ENCODE results near the gene PEG3.

The PEG3 gene

DNA sequence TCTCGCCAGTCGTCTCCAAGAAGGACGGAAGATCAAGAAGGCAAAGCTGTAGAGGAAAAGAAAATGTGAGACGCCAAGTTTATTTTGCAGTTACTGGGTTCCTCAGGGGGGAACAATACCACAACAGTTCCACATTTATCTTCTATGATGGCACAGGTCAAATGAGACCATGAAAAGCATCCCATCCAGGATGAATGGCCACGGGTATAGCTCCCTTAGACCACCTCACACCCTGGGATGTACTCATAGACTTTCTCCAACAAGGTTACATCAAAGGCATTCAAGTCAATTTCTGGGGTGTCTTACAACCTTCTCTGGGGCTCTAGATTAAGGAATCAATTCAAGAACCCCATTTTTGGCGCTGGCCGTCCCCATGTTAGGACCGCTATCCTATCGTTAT, 4.5 kb downstream of the PEG3 start:
- TF ChIP-seq, protein P1, sequence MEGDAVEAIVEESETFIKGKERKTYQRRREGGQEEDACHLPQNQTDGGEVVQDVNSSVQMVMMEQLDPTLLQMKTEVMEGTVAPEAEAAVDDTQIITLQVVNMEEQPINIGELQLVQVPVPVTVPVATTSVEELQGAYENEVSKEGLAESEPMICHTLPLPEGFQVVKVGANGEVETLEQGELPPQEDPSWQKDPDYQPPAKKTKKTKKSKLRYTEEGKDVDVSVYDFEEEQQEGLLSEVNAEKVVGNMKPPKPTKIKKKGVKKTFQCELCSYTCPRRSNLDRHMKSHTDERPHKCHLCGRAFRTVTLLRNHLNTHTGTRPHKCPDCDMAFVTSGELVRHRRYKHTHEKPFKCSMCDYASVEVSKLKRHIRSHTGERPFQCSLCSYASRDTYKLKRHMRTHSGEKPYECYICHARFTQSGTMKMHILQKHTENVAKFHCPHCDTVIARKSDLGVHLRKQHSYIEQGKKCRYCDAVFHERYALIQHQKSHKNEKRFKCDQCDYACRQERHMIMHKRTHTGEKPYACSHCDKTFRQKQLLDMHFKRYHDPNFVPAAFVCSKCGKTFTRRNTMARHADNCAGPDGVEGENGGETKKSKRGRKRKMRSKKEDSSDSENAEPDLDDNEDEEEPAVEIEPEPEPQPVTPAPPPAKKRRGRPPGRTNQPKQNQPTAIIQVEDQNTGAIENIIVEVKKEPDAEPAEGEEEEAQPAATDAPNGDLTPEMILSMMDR (IDR thresholded peaks at IDR 0.05; ENCODE audit: borderline replicate concordance, control extremely low read depth, extremely low read depth, insufficient read depth, missing control alignments): no peak
- in situ Hi-C loops (cut with MboI; ENCODE audit: low sequenced_read_pairs, unreplicated experiment): no loop called here
- DNase-seq (ENCODE audit: low spot score): no peak

DNA sequence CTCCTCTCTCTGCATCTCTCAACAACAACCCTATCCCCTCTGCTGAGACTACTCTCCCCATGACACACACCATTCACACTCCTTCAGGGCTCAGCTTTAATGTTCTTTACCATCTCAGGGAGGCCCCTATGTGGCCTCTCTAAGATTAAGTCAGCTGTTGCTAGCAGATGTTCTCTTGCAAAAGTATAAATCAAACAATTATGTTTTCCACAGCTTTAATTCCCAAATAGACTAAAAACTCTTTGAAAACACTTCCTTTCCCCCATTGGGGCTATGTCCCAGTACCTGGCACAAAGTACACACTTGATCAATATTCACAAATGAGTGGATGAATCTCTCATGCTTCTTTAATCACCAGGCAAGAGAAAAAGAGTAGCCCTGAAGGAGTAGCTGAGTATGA, 5.1 kb downstream of the PEG3 start:
- DNase-seq (ENCODE audit: low spot score): no peak
- in situ Hi-C loops (cut with MboI; ENCODE audit: low sequenced_read_pairs, unreplicated experiment): no loop called here
- TF ChIP-seq, protein P1 (IDR thresholded peaks at IDR 0.05; ENCODE audit: borderline replicate concordance, control extremely low read depth, extremely low read depth, insufficient read depth, missing control alignments): no peak

DNA sequence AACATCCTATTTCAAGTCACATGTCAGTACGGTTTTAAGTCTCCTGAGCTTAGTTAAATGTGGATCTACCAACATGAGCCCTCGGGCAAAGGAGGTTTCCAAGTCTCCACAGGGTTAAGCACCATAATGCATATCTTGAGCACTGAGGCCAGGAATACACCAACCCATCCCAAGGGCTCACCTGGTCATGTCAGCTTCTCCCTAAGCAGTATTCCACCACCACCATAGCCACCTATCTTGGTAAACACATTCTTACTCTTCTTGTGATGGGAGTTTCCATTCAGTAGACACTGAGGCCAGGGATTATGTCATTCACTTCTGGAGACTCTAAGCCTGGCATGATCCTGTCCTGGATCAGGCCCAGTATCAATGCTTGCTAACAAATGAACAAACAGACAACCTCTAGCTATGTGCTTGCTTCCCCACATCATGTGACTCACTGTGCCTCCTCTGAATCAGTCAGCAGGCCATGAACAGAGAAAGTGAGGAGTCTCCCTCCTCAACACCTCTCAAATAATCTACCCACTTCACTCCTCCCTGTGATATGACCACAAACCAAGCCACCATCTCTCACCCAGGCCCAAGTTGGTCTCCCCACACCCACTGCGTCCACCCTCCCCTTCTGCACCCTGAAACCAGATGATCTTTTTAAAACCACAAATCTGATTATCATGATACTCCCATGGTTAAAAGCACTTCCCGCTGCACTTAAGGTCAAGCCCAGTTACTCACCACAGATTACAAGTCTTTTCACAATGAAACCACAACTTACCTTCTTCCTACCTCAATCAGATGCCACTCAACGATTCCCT, 5.8 kb downstream of the PEG3 start:
- TF ChIP-seq, protein P1 (IDR thresholded peaks at IDR 0.05; ENCODE audit: borderline replicate concordance, control extremely low read depth, extremely low read depth, insufficient read depth, missing control alignments): no peak
- DNase-seq (ENCODE audit: low spot score): no peak
- in situ Hi-C loops (cut with MboI; ENCODE audit: low sequenced_read_pairs, unreplicated experiment): no loop called here

DNA sequence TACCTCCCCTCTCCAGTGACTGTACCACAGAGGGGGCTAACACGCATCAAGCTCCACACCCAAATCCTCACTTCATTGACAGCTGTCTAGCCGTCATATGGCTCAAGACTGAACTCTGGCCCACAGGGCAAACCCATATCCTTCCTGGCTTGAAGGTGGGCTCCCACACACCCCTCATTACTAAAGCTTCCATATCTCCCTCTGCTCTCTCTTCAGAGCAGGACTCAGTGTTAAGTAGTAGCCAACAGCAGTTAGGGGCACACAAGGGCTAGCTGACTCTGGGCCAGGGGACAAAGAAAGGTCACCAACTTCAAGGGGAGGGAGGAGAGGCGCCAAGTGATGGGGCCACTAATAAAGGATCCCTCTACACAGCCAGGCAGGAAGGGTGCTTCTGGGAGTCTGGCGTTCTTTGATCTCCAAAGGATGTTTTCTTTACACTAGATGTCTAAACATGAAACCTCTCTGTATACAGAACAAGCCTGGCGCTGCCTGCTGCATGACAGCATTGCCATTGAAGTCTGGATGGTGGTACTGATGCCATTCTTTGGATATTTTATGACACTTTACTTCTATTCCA, 8.1 kb downstream of the PEG3 start:
- TF ChIP-seq, protein P1 (IDR thresholded peaks at IDR 0.05; ENCODE audit: borderline replicate concordance, control extremely low read depth, extremely low read depth, insufficient read depth, missing control alignments): no peak
- no peak for DNase-seq (ENCODE audit: low spot score)
- in situ Hi-C loops (cut with MboI; ENCODE audit: low sequenced_read_pairs, unreplicated experiment): no loop called here

DNA sequence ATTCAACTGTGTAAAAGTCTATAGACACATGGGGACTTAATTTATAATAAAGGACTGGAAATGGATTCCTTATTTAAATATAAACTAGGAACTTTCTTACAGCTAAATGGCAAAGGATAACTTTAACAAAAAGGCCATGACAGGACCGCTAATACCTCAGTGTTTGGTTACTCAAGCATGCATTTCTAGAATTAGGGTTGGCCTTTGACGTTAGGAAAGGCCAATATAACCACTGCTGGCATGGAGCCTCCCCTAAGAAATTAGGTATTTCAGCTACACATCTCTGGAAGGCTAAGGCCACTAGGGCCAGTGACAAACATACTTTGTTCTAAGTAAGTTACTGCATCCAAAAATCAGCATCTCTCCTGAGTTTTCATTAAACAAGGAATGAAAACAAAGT, 9.3 kb downstream of the PEG3 start:
- DNase-seq (ENCODE audit: low spot score): no peak
- in situ Hi-C loops (cut with MboI; ENCODE audit: low sequenced_read_pairs, unreplicated experiment): no loop called here
- TF ChIP-seq, protein P1 (IDR thresholded peaks at IDR 0.05; ENCODE audit: borderline replicate concordance, control extremely low read depth, extremely low read depth, insufficient read depth, missing control alignments): no peak

DNA sequence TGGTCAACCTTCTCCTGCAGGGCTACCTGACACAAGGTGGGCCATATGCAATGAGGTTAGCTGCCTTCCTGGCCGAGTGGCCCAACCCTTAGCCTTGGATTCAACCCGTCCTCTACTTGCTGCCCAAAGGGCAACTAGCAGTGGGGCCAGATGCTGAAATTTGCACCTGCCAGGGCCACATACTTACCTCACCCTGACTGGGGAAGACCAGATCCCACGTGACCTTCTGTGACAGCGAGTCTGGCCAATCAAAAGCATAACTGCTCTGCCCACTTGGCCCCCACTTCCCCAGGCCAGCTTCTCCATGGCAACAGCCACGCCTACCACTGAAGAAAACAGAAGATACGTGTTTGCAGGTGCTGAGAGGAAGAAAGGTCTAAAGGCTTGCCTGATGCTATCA, 10.9 kb downstream of the PEG3 start:
- TF ChIP-seq, protein P1 (IDR thresholded peaks at IDR 0.05; ENCODE audit: borderline replicate concordance, control extremely low read depth, extremely low read depth, insufficient read depth, missing control alignments): no peak
- no peak for DNase-seq (ENCODE audit: low spot score)
- in situ Hi-C loops (cut with MboI; ENCODE audit: low sequenced_read_pairs, unreplicated experiment): no loop called here

All from GM13976 (cell line).